ENCODE results near the gene RNU1-2.
"Not testable (repeated sequence)": the region's sequence is repeated elsewhere in the genome, so short reads cannot be mapped to it uniquely, and the experiment has no call there.

RNU1-2 gene

DNA sequence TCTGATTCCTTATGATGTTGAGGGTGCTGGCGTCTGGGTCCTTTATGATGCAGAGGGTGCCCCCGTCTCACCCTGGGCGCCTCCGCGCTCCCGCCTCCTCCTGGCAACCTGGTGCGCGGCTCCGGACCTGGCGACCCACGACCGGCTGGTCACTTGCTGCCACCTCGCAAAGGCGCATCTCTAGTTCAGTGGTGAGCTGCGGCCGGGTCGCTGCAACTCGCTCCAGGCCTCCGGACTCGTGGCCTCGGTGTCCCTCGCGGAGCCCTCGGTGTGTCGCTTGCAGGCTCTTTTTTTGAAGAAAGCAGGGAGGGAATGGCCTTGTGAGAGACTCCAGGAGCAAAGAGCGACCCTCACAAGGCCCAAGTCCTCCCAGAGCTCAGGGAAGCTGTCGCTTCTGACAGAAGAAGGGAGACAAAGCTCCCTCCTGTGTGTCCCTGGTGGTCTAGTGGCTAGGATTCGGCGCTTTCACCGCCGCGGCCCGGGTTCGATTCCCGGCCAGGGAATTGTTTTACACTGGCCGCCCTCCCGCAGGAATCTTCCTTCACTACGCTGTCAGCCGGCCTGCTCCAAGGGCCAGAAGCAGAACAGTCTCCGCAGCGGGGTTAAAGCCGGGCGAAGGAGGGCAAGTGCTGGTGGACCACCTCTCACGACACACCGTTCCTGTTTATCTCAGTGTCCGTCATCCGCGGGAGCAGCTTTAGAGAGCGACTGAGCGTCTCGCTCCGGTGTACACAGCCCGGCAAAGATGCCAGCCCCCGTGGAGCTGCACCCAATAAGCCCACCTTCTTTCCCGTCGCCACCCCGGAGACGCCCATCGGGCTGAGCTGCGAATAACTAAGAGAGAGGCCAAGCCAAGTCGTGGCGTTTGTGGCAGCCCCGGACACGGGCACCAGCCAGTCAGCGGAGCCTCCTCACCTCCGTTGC lies 23.4 kb upstream of the RNU1-2 start:
- Histone ChIP-seq H3K27me3 (ENCODE audit: insufficient read depth, low read length) (peaks cover 35% of the 10 kb centered on the region), H3K9ac (ENCODE audit: low read depth, low read length) (peak overlapping the region; percentile 0; the same call in 1 of the 2 replicates), H3K4me3 (ENCODE audit: low read length) (peak overlapping the region; percentile 59)
- H3K9me3 ChIP-seq (ENCODE audit: insufficient read depth, low read depth, low read length); H3K4me1 ChIP-seq (ENCODE audit: insufficient read depth, low read length); H3K36me3 ChIP-seq (ENCODE audit: insufficient read depth, low read length); H3K27ac ChIP-seq (ENCODE audit: low read depth, low read length): not testable (repeated sequence)
- under 1% methylated on average over 52 of the region's 66 CpGs for WGBS

DNA sequence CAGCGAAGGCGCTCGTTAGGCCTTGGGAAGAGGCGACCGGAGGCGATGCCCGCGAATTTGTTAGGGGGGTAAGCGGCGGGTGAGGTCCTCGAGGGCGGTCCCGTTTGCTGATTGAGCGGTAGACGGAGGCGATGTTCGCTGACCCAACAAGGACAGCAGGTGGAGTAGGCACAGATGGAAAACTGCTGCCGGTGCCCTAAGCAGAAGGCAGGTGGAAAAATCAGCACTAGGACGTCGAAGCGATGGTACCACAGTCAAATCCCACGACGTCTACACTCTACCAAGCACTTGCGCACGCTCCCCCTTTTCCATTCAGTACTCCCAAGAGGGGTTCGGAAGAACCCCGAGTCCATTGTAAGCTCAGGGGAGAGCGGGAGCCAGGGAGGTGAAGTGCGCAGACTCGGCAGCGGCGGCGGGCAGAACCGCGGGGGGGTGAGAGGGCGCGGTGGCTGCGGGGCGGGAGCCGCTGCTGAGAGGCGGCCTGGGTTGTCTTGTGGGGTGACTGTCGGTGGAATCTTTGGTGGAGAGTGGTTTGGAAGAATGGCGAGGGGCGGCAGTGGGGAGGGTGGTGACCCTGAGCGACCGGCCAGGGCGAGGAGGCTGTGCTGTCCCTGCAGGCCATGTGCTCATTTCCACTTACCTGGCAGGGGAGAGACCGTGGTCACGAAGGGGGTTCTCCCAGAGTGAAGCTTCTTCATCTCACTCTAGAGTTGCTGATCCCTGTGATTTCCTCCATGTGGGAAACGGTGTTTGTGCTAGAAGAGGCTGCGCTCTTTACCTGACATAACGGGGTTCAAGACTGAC lies 22.5 kb upstream of the RNU1-2 start:
- Histone ChIP-seq H3K4me3 (ENCODE audit: low read length) (peak overlapping the region; percentile 59), H3K27me3 (ENCODE audit: insufficient read depth, low read length) (peaks cover 35% of the 10 kb centered on the region)
- not testable (repeated sequence) for H3K9ac ChIP-seq (ENCODE audit: low read depth, low read length); H3K4me1 ChIP-seq (ENCODE audit: insufficient read depth, low read length); H3K36me3 ChIP-seq (ENCODE audit: insufficient read depth, low read length); H3K9me3 ChIP-seq (ENCODE audit: insufficient read depth, low read depth, low read length); H3K27ac ChIP-seq (ENCODE audit: low read depth, low read length)
- 7% methylated on average over 39 of the region's 52 CpGs for WGBS

DNA sequence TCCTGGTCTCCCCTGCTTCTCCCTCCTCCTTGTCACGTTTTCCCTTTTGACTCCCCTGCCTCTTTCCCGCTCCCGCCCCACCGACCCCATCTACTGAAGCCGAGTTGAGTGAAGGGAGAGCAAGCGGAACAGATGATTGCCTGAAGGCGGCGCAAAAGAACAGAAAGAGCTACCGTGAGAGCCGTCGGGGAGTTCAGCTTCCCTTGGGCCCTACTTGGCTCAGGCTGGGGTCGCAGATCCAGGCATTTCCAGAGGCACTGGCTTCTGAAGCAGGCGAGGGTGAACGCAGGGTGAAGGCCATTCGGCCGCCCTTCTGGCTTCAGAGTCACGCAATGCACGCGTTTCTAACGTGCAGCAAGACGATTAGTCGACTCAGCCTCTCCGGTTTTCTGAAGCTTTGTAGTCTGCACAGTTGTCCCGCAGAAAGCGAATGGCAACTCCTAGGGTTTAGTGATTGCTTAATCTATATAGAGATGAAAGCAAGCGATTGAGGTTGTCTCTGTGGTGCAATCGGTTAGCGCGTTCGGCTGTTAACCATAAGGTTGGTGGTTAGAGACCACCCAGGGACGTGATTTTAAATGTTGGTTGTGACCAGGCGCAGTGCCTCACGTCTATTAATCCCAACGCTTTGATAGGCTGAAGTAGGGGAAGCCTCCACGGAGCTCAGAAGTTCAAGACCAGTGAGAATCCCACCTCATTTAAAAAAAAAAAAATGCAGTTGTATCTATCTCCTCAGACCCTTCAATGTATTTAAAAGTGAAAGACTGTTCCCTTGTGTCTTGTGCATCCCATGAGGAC lies 20.6 kb upstream of the RNU1-2 start:
- not testable (repeated sequence) for H3K27ac ChIP-seq (ENCODE audit: low read depth, low read length); H3K9me3 ChIP-seq (ENCODE audit: insufficient read depth, low read depth, low read length); H3K9ac ChIP-seq (ENCODE audit: low read depth, low read length); H3K4me1 ChIP-seq (ENCODE audit: insufficient read depth, low read length); H3K36me3 ChIP-seq (ENCODE audit: insufficient read depth, low read length)
- Histone ChIP-seq H3K27me3 (ENCODE audit: insufficient read depth, low read length) (peaks cover 35% of the 10 kb centered on the region), H3K4me3 (ENCODE audit: low read length) (peak overlapping the region; percentile 40)
- WGBS: 39% methylated on average over 20 of the region's 35 CpGs

DNA sequence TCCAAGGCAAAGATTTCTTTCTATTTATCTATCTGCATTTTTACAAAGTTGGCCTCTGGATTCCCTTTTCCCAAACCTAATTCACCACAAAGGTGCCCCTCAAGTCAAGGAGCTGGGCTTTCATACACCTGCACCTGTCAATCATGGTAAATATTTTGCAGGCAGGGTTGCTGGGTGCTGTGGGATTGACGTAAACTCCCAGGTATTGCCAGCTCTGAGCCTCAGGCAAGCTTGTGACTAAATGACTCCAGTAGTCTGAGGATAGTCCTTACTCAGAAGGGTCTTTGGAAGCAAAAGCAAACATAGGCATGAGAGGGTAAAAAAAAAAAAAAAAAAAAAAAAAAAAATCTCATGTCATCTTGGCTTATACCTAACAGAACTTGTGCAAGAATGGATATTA lies 14.0 kb upstream of the RNU1-2 start:
- H3K4me3 ChIP-seq (ENCODE audit: low read length); H3K27ac ChIP-seq (ENCODE audit: low read depth, low read length); H3K27me3 ChIP-seq (ENCODE audit: insufficient read depth, low read length); H3K9me3 ChIP-seq (ENCODE audit: insufficient read depth, low read depth, low read length); H3K36me3 ChIP-seq (ENCODE audit: insufficient read depth, low read length); H3K9ac ChIP-seq (ENCODE audit: low read depth, low read length); H3K4me1 ChIP-seq (ENCODE audit: insufficient read depth, low read length): not testable (repeated sequence)
- 95% methylated on average over 1 of the region's 1 CpG for WGBS

DNA sequence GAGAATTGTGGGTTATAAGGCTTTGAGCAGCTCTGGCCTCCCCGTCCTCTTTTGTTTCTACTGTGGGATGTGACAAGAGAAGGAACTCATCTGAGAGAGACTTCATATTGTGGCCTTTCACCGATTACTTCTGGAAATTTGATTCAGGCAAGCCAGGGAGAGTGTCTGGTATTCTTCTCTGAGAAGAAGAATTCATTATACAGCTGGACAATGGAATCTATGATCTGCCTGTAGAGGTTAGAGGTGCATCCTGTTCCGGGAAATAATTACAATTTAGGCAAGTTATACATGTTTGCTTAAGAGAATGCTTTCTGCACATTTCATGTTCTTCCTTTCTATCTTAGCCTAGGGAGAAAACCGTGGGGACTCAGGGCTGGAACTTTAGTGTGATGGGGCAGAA lies 12.8 kb upstream of the RNU1-2 start:
- Histone ChIP-seq H3K27me3 (ENCODE audit: insufficient read depth, low read length) (no peaks in the 10 kb centered on the region), H3K27ac (ENCODE audit: low read depth, low read length) (no peak overlapping the region), H3K36me3 (ENCODE audit: insufficient read depth, low read length) (no peaks in the 10 kb centered on the region), H3K9me3 (ENCODE audit: insufficient read depth, low read depth, low read length) (no peaks in the 10 kb centered on the region), H3K4me3 (ENCODE audit: low read length) (no peak overlapping the region), H3K9ac (ENCODE audit: low read depth, low read length) (no peak overlapping the region), H3K4me1 (ENCODE audit: insufficient read depth, low read length) (peaks cover 3% of the 10 kb centered on the region; the same call in 1 of the 2 replicates)
- WGBS: 95% methylated on average over 4 of the region's 4 CpGs

DNA sequence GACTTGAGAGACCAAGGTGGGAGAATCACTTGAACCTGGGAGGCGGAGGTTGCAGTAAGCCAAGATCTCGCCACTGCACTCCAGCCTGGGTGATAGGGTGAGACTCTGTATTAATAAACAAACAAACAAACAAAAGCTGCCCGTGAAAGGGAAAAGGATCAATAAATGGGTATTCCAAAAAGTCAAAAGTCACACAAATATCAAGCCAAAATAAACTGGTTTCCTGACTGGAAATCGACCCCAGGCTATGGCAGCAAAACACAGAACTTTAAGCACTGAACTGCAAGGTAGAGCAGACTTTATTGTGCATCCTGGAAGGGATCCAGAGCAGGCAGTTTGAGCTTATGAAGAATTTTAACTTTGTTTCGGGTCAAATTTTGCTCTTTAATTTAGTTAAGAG lies 11.3 kb upstream of the RNU1-2 start:
- H3K4me3 ChIP-seq (ENCODE audit: low read length); H3K9ac ChIP-seq (ENCODE audit: low read depth, low read length); H3K9me3 ChIP-seq (ENCODE audit: insufficient read depth, low read depth, low read length); H3K27me3 ChIP-seq (ENCODE audit: insufficient read depth, low read length); H3K4me1 ChIP-seq (ENCODE audit: insufficient read depth, low read length); H3K36me3 ChIP-seq (ENCODE audit: insufficient read depth, low read length); H3K27ac ChIP-seq (ENCODE audit: low read depth, low read length): not testable (repeated sequence)
- 95% methylated on average over 5 of the region's 5 CpGs for WGBS

DNA sequence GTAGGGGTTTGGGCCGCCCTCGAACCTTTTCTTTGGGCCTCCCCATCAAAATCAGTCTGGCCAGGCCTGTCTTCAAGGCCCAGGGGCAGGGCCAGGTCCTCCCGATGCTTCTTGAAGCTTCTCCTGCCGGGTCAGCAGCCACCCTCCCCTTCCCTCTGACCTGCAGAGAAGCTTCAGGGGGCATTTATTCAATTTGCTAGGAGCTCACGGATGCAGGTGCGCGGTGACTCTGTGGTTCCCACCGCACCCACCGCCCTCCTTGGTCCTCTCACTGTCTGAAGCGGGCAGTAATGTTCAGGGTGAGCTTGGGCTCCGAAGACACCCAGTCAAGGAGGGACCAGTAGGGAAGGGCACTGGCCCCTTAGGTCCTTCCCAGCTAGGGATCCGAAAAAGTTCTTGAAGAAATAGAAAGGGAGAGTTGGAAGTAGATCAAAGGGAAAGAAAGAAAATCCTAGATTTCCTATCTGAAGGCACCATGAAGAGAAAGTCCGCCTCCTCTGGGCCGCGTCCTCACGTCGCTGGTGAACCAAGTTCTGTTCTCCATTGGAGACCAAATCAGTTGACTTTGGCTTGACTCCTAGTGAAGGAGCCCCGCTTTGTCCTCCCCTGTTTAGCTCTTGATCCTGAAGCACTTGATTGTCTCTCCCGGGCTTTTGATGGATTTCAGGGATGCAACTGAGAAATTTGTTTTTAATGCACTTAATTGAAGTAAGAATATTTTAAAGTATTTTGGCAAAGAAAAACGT lies 8.7 kb upstream of the RNU1-2 start:
- no peak overlapping the region for H3K9ac ChIP-seq (ENCODE audit: low read depth, low read length)
- H3K4me1 ChIP-seq (ENCODE audit: insufficient read depth, low read length): peaks cover 6% of the 10 kb centered on the region; the same call in 1 of the 2 replicates
- WGBS: 93% methylated on average over 20 of the region's 20 CpGs
- no peaks in the 10 kb centered on the region for H3K36me3 ChIP-seq (ENCODE audit: insufficient read depth, low read length)
- H3K27ac ChIP-seq (ENCODE audit: low read depth, low read length): no peak overlapping the region
- H3K27me3 ChIP-seq (ENCODE audit: insufficient read depth, low read length): no peaks in the 10 kb centered on the region
- H3K4me3 ChIP-seq (ENCODE audit: low read length): no peak overlapping the region
- H3K9me3 ChIP-seq (ENCODE audit: insufficient read depth, low read depth, low read length): no peaks in the 10 kb centered on the region

DNA sequence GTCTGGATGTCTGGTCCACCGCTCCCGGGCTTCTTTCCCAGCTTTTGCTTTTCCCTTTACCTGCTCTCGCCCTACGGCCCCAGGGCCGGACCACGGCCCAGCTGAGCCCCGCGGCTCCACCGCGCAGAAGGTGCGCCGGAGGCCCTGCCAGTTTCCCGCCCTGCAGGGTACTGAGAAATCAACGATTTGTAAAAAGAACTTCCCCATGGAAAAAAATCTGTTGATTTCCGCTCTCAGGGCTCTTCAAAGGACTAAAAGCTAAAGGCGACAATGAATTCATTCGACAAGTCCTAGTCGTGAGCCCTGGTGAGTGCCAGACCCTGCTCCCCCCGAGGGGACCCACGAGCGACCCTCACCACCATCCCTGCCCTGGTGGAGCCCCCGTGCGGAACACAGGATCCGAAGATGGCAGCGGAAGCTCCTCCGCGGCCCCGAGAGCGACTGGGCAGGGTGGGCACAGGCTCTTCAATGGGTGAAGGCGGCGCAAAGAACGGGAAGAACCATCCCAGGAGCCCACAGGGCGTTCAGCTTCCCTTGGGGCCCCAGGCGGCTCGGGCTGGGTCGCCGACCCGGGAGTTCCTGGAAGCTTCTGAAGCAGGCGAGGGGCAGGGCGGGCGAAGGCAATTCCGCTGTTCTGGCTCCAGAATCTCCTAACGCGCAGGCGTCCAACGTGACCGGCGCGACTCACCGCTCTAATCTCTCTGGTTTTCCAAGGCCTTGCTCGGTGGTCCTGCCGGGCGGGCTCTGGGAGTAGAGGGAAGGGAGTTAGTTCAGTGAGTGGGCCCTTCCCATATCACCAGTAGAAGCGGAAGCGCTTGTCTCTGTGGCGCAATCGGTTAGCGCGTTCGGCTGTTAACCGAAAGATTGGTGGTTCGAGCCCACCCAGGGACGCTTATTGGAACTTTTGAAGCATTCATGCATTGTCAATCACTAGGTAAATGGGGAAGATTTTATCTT lies 6.6 kb upstream of the RNU1-2 start:
- no peaks in the 10 kb centered on the region for H3K9me3 ChIP-seq (ENCODE audit: insufficient read depth, low read depth, low read length)
- WGBS: under 1% methylated on average over 63 of the region's 63 CpGs
- peak overlapping the region; percentile 83 for H3K4me3 ChIP-seq (ENCODE audit: low read length)
- H3K27ac ChIP-seq (ENCODE audit: low read depth, low read length): peak overlapping the region; percentile 87
- peaks cover 6% of the 10 kb centered on the region; the same call in 1 of the 2 replicates for H3K4me1 ChIP-seq (ENCODE audit: insufficient read depth, low read length)
- H3K9ac ChIP-seq (ENCODE audit: low read depth, low read length): peak overlapping the region; percentile 84
- H3K36me3 ChIP-seq (ENCODE audit: insufficient read depth, low read length): no peaks in the 10 kb centered on the region
- H3K27me3 ChIP-seq (ENCODE audit: insufficient read depth, low read length): no peaks in the 10 kb centered on the region

DNA sequence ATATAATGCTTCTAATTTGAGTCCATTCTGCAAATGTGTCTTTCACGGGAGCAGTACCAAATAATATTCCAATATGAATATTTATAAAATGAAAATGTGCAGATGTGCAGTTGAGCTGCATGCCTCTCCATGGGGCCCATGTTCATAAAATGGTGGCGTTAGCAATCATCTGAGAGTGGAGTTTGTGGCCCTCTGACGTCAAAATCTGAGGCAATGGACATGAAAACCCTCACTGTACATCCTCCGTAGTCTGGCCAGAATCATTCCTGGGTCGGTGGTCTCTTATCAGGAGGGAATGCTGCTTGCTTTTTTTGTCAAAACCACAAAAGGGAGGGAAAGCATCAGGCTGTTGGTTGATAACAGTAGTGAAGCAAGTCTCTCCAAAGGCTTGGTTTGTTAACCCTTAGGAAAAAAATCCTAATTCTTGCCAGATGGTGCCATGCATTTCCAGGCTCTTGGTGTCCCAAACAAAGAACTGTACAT lies 5.2 kb upstream of the RNU1-2 start:
- not testable (repeated sequence) for H3K36me3 ChIP-seq (ENCODE audit: insufficient read depth, low read length); H3K4me1 ChIP-seq (ENCODE audit: insufficient read depth, low read length); H3K4me3 ChIP-seq (ENCODE audit: low read length); H3K9ac ChIP-seq (ENCODE audit: low read depth, low read length); H3K27me3 ChIP-seq (ENCODE audit: insufficient read depth, low read length); H3K27ac ChIP-seq (ENCODE audit: low read depth, low read length); H3K9me3 ChIP-seq (ENCODE audit: insufficient read depth, low read depth, low read length)
- 93% methylated on average over 4 of the region's 5 CpGs for WGBS

DNA sequence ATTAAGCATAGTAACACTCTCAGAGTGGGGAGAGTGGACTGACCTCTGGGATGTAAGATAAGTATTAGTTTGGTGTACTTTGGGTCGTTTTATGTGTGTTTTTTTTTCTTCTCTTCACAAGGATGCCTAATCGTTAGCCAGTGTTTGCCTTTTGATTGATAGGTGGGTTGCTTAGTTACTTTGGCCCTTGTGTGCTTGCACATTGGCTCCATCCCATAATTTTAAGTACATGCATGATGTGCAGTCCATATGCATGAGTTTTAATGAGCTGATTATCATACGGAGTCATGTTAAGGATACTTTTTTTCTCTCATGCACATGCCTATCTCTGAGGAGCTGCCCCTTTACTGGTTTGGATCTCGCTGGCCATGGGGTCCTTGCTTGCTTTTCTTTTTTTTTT lies 4.7 kb upstream of the RNU1-2 start:
- H3K9ac ChIP-seq (ENCODE audit: low read depth, low read length); H3K4me3 ChIP-seq (ENCODE audit: low read length); H3K36me3 ChIP-seq (ENCODE audit: insufficient read depth, low read length); H3K9me3 ChIP-seq (ENCODE audit: insufficient read depth, low read depth, low read length); H3K27me3 ChIP-seq (ENCODE audit: insufficient read depth, low read length); H3K27ac ChIP-seq (ENCODE audit: low read depth, low read length); H3K4me1 ChIP-seq (ENCODE audit: insufficient read depth, low read length): not testable (repeated sequence)
- 79% methylated on average over 4 of the region's 4 CpGs for WGBS

All from HUES64 (cell line).